RWPE1 (cell line): ENCODE data around the gene ZNF334.

Experiments used
- CTCF ChIA-PET: fragments of 350-600 bp; sonication (Branson Sonifier 250); formaldehyde crosslinking; extraction: SDS; loops from one replicate; lab custom pipeline; 2021; lab: Yijun Ruan, JAX
- POLR2A ChIA-PET: fragments of 400-600 bp; formaldehyde crosslinking; extraction: SDS; loops from one replicate; lab custom pipeline; 2020; ENCODE audit warnings: antibody characterized with exemption; ENCODE audit not compliant: low non-redundant PET; lab: Yijun Ruan, JAX
- DNase-seq: peaks from one replicate; pipeline ENCODE4 v3.0.0; 2012; ENCODE audit warnings: low spot score
- H3K27ac ChIP-seq: fragments of 450-650 bp; 2 replicates; pipeline ENCODE4 v1.5.1; 2017
- TF ChIP-seq, protein P1 (sequence below): fragments of 450-650 bp; conservative IDR thresholded peaks from 2 replicates; pipeline ENCODE4 v1.5.1; 2017; ENCODE audit warnings: low read depth, mild to moderate bottlenecking

The ZNF334 gene

DNA sequence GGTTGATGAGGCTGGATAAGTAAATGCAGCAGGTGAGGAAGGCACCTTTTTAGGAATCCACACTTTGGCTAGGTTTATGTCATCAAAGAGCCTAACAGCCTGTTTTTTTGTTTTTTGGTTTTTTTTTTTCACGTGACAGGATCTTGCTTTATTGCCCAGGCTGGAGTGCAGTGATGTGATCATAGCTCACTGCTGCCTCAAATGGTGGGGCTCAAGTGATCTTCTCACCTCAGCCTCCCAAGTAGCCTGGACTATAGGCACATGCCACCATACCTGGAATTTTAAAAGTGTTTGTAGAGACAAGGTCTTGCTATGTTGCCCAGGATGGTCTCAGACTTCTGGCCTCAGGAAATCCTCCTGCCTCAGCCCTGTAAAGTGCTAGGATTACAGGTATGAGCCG is 36.1 kb downstream of the ZNF334 start:
- ChIA-PET CTCF (interaction anchor here (0.6 kb wide), 2 partner anchors 320 to 1158 kb away, joined by 3 to 8 read pairs; no protein-coding TSS in a partner anchor), POLR2A (no interaction called here)
- H3K27ac ChIP-seq = no peak overlapping the region
- TF ChIP-seq, protein P1, sequence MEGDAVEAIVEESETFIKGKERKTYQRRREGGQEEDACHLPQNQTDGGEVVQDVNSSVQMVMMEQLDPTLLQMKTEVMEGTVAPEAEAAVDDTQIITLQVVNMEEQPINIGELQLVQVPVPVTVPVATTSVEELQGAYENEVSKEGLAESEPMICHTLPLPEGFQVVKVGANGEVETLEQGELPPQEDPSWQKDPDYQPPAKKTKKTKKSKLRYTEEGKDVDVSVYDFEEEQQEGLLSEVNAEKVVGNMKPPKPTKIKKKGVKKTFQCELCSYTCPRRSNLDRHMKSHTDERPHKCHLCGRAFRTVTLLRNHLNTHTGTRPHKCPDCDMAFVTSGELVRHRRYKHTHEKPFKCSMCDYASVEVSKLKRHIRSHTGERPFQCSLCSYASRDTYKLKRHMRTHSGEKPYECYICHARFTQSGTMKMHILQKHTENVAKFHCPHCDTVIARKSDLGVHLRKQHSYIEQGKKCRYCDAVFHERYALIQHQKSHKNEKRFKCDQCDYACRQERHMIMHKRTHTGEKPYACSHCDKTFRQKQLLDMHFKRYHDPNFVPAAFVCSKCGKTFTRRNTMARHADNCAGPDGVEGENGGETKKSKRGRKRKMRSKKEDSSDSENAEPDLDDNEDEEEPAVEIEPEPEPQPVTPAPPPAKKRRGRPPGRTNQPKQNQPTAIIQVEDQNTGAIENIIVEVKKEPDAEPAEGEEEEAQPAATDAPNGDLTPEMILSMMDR = no peak; the same call in 1 of the 2 replicates
- no peak for DNase-seq

DNA sequence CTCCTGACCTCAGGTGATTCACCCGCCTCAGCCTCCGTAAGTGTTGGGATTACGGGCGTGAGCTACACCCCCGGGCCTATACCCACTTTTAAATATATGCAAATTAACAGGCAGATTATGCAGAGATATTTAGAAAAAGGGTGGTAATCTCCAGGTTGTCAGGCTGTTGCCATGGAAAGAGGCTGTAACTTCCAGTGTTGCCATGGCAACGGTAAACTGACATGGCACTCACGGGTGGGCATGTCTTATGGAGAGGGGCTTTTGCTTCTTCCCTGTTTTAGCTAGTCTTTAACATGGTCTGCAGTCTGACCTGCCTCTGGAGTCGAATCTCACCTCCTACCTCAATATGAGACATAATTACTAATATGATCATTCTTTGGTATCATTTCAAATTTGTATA is 44.9 kb downstream of the ZNF334 start:
- ChIA-PET POLR2A (no interaction called here), CTCF (interaction anchor here (0.6 kb wide), 1 partner anchor 242 kb away, joined by 4 read pairs; no protein-coding TSS in a partner anchor)
- no peak for DNase-seq
- TF ChIP-seq, protein P1 = no peak
- no peak overlapping the region for H3K27ac ChIP-seq

- TF ChIP-seq, protein P1 = no peak
- DNase-seq = no peak
- H3K27ac ChIP-seq = no peak overlapping the region
- ChIA-PET POLR2A (no interaction called here), CTCF (interaction anchor here (0.6 to 1.2 kb wide), 4 partner anchors 9 to 834 kb away, joined by 3 to 6 read pairs (median 4); no protein-coding TSS in a partner anchor)
Observed at GRCh38 chr20:46464451-46464850, 48.9 kb downstream of the ZNF334 start.

DNA sequence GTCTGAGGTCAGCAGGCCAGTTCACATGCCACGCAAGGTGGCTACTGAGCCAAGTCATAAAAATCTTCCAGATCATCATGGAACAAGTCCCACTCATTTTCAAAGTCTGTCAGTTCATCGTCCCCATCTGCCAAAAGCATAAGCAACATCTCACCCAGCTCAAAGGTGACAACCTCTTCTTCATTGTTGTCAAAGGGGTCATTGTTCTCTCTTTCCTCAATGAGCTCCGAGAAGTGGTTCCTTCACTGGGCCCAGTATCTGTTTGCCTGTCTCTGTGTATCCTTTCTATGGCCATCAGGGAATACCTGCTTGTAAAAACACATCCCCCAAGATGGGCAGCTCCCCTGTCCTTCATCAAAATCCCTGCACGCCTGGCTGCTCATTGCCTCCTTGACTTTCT is 49.5 kb downstream of the ZNF334 start:
- TF ChIP-seq, protein P1 = no peak
- POLR2A ChIA-PET = interaction anchor here (0.5 kb wide), 1 partner anchor 173 kb away, joined by 3 read pairs; no protein-coding TSS in a partner anchor
- CTCF ChIA-PET = interaction anchor here (0.6 to 1.2 kb wide), 2 partner anchors 22 to 99 kb away, joined by 5 to 6 read pairs; no protein-coding TSS in a partner anchor
- H3K27ac ChIP-seq = no peak overlapping the region
- no peak for DNase-seq

DNA sequence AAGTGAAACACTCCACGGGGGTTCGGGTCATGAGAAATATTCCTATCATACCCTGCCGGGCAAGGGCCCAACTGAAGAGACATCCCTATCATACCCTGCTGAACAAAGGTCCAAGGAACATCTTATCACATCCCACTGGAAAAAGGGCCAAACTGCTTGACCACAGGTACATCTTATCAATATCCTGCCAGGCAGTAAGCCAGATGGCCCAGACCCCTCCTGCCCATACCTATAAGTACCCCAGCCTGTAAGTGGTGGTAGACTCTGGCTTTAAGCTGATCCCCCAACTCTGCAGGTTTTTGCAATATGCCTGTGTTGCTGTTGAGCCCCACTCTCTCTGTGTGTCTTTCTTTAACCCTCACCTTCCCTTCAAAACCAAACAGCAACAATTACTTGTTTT is 51.6 kb downstream of the ZNF334 start:
- POLR2A ChIA-PET = no interaction called here
- TF ChIP-seq, protein P1 = no peak
- CTCF ChIA-PET = no interaction called here
- no peak overlapping the region for H3K27ac ChIP-seq
- DNase-seq = no peak

DNA sequence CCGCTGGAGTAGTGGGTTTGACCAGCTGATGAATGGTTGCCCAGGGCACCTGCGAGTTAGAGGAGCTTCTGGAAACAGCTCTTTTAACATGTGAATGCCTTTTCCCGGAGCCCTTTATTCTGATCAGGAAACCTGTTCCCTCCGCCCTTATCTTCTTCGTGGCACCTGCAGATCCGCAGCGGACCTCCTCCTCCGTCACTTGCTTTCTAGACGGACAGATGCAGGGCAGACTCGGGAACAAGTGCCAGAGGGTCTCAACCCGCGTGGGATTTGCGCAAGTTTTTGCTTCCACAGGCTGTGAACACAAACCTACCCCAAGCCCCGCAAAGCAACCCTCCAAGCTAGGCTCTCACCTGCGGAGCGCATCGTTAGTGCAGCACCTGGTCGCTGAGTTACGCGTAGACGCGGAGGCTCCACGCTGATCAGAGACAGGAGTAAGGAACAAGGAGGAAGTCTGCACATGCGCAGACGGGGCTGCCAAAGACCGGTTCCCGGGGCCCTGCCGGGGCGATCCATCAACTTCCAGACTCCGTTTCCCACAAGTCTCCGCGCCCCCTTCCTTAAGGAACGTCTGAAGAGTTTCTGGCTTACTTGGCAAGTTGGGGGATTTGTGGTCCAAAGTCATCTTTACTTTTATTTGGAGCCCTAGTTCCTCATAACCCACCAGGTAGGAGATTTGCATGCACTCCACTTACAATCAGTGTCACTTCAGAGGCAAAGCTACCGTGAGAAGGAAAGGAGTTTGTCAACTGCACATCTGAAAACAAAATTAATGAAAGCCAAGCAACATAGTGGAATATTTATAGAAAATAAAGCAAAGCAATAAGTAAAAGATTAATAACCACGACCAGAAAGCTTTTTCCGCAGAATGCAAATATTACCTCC is 54.3 kb downstream of the ZNF334 start:
- no peak for DNase-seq
- ChIA-PET CTCF (no interaction called here), POLR2A (no interaction called here)
- H3K27ac ChIP-seq = no peak overlapping the region
- TF ChIP-seq, protein P1 = no peak
